ENCODE measurements around the gene RPL9.
"Not testable (repeated sequence)": the region's sequence is repeated elsewhere in the genome, so short reads cannot be mapped to it uniquely, and the experiment has no call there.

RPL9 gene

DNA sequence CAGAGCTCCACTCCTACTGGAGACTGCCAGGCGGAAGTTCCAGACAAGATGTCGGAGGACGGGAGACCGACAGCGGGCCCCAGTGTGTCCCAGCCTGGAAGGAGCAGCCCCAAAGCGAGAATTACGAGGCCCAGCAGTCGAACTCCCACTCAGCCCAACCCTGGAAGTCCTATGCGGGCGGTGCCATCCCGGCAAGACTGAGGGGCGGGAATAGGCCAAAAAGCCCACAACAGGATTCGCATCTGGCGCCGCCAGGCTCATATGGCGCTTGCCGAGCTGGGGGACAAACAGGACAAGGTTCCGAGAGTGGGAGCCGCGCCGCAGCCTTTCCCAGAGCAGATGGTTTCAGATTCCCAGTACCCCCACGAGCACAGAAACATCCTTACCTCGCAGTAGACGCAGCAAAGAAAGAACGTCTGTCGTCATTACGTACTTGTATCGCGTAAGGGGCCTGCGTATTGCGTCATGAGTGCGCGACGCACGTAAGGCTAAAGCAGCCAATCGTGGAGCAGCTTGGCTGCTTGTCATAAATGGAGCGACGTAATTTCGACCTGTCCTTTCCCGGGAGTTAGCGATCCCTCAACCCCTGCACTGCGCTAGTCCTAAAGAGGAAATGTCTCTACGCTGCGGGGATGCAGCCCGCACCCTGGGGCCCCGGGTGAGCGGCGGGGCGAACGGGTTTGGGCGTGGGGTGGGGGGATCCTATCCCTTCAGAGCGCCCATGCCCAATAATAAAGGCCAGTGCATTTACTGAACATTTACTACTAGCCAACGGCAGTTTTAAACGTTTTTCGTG lies at the start of gene RPL9, which contains the start of gene LIAS:
Gene RPL9, minus strand, starts transcription at position 418 of the 796 bp plus-strand sequence. CDS start 483 bp downstream, outside the sequence.
Gene LIAS, plus strand, starts transcription at position 552 of the 796 bp plus-strand sequence. Its CDS starts 62 bp downstream, at position 614.
- Mint-ChIP-seq H3K27me3 (ENCODE audit: low read depth) (peaks cover 2% of the 10 kb centered on the region), H3K27ac (peak within 1 kb of the TSS; percentile 99), H3K9me3 (no peaks in the 10 kb centered on the region), H3K4me1 (ENCODE audit: low read depth) (peaks cover 29% of the 10 kb centered on the region), H3K36me3 (ENCODE audit: low read depth) (peaks cover 52% of the 10 kb centered on the region), H3K4me3 (peak within 1 kb of the TSS; percentile 99)
- peak; percentile 95 for DNase-seq (ENCODE audit: low spot score)

DNA sequence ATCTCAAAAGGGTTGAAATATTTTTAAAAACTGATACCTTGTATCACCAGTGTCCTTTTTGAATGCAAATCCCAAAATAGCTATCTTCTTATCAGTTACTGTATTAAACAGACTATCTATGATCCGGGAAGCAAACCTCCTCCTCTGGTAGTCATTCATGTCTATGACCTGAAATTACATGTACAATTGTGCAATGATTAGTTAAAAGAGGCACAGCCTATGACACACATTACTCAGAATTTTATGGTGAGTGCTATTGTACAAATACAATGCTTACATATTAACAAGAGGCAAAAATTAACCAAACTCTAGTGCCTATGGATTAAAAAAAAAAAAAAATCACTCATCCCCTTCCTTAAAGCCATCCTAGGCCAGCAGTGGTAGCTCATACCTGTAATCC lies 46.9 kb upstream of the RPL9 start:
- peaks cover 26% of the 10 kb centered on the region for H3K36me3 Mint-ChIP-seq (ENCODE audit: low read depth)
- no peak for DNase-seq (ENCODE audit: low spot score)

DNA sequence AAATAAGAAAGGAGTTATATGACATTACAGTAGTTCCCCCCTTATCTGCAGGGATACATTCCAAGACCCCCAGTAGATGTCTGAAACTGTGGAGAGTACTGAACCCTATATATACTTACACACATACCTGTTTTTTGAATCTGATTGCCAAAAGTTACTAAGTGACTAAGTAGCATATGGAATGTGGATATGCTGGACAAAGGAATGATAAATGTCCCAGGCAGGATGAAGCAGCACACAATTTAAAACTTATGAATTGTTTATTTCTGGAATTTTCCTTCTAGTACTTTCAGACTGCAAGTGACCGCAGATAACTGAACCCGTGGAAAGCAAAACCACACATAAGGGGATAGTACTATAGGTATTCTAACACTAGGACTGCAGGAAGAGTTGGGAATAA lies 45.8 kb upstream of the RPL9 start:
- Mint-ChIP-seq H3K9me3 (no peaks in the 10 kb centered on the region), H3K27me3 (ENCODE audit: low read depth) (no peaks in the 10 kb centered on the region), H3K4me1 (ENCODE audit: low read depth) (no peaks in the 10 kb centered on the region), H3K4me3 (no peak overlapping the region), H3K36me3 (ENCODE audit: low read depth) (peaks cover 26% of the 10 kb centered on the region), H3K27ac (no peak overlapping the region)
- DNase-seq (ENCODE audit: low spot score): no peak

More for the DNA sequence above, 46.9 kb upstream of the RPL9 start:
- no peaks in the 10 kb centered on the region for H3K4me1 Mint-ChIP-seq (ENCODE audit: low read depth)
- H3K27ac Mint-ChIP-seq: no peak overlapping the region
- H3K27me3 Mint-ChIP-seq (ENCODE audit: low read depth): no peaks in the 10 kb centered on the region
- H3K9me3 Mint-ChIP-seq: no peaks in the 10 kb centered on the region
- no peak overlapping the region for H3K4me3 Mint-ChIP-seq

DNA sequence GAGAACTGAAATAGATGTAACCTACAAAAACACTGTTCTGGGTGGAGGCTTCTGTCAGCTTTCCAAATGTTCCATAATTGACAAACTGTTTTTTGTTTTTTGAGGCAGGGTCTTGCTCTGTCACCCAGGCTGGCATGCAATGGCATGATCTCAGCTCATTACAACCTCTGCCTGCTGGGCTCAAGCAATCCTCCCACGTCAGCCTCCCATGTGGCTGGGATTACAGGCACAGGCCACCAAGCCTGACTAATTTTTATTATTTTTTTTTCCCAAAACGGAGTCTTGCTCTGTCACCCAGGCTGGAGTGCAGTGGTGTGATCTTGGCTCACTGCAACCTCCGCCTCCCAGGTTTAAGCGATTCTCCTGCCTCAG lies 43.9 kb upstream of the RPL9 start:
- not testable (repeated sequence) for H3K4me3 Mint-ChIP-seq; DNase-seq (ENCODE audit: low spot score); H3K4me1 Mint-ChIP-seq (ENCODE audit: low read depth); H3K27ac Mint-ChIP-seq; H3K9me3 Mint-ChIP-seq; H3K27me3 Mint-ChIP-seq (ENCODE audit: low read depth)
- H3K36me3 Mint-ChIP-seq (ENCODE audit: low read depth): peaks cover 26% of the 10 kb centered on the region

DNA sequence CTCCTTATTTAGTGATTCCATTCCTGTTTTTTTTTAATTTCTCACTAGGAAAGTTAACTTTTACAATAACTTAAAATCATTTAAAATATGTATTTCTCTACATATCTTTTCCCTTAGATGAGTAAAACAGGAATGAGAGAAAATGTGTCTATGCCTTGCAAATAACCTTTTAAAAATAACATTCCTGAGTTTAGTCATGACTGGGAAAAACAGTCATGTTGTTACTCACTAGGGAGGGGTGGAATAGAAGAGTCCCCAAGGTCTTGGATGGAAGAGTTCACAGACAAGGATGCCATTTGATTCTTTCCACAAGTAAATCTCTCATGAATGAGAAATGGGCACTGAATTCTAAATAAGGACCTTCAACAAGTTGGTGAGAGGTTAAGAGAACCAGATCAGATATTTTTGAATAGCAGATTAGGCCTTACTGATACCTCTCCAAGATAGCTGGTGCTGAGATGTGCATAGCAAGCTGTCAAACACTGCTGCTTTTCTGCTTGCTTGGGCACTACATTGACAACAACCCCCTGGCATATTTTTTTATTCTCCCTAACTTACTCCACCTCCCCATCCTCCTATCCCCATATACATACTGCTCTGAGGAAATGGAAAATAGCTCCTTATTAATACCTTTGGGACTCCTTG lies 43.4 kb upstream of the RPL9 start:
- Mint-ChIP-seq H3K9me3 (no peaks in the 10 kb centered on the region), H3K4me3 (no peak overlapping the region), H3K27ac (no peak overlapping the region), H3K27me3 (ENCODE audit: low read depth) (no peaks in the 10 kb centered on the region), H3K4me1 (ENCODE audit: low read depth) (no peaks in the 10 kb centered on the region), H3K36me3 (ENCODE audit: low read depth) (peaks cover 26% of the 10 kb centered on the region)
- no peak for DNase-seq (ENCODE audit: low spot score)

DNA sequence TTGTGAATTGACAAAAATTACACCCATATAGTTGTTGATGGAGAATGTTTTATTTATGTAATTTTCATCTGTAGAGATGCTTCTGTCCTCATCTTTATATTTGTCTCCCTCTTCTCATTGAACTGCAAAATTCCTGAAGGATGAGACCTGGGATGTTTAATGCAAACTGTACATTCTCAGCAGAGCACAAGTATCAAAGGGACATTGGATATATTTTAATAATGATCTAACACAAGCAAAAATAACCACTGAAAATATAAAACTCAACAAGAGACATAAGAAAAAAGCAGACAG lies 40.0 kb upstream of the RPL9 start:
- no peaks in the 10 kb centered on the region for H3K9me3 Mint-ChIP-seq
- H3K36me3 Mint-ChIP-seq (ENCODE audit: low read depth): peaks cover 17% of the 10 kb centered on the region
- no peak for DNase-seq (ENCODE audit: low spot score)
- H3K4me1 Mint-ChIP-seq (ENCODE audit: low read depth): no peaks in the 10 kb centered on the region
- H3K27me3 Mint-ChIP-seq (ENCODE audit: low read depth): peaks cover 5% of the 10 kb centered on the region
- no peak overlapping the region for H3K27ac Mint-ChIP-seq
- no peak overlapping the region for H3K4me3 Mint-ChIP-seq

DNA sequence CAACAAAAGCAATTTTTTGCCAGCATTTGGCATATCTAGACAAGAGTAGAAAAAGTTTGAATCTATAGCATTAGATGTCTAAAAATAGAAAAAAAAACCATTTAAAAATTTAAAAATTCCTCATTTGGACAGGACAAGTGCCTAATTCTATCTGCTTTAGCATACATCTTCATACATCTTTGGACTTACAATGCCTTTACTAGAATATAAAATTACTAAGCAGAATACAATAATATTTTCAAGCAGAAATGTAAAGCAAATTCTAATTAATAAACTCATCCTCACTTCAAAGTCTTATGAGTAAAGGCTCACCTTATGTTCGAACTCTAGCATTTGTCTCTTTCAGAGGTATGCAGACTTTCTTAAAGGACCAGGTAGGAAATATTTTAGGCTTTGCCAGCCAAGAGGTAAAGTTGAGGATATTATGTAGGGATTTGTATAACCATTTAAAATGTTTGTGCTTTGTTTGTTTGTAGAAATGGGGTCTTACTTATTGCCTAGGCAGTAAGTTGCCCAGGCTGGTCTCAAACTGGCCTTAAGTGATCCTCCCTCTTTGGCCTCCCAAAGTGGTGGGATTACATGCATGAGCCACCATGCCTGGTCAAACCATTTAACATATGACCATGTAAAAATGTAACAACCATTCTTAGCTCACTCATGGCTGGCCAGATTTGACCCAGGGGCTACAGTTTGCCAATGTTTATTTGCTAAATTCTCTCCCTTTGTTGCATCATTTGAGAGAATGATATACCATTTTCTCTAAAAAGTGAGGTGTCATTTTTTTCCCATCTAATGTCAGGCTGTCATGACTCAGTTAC lies 39.4 kb upstream of the RPL9 start:
- Mint-ChIP-seq H3K27me3 (ENCODE audit: low read depth) (peaks cover 5% of the 10 kb centered on the region), H3K4me3 (no peak overlapping the region), H3K27ac (no peak overlapping the region), H3K36me3 (ENCODE audit: low read depth) (peaks cover 11% of the 10 kb centered on the region), H3K4me1 (ENCODE audit: low read depth) (no peaks in the 10 kb centered on the region), H3K9me3 (no peaks in the 10 kb centered on the region)
- no peak for DNase-seq (ENCODE audit: low spot score)

DNA sequence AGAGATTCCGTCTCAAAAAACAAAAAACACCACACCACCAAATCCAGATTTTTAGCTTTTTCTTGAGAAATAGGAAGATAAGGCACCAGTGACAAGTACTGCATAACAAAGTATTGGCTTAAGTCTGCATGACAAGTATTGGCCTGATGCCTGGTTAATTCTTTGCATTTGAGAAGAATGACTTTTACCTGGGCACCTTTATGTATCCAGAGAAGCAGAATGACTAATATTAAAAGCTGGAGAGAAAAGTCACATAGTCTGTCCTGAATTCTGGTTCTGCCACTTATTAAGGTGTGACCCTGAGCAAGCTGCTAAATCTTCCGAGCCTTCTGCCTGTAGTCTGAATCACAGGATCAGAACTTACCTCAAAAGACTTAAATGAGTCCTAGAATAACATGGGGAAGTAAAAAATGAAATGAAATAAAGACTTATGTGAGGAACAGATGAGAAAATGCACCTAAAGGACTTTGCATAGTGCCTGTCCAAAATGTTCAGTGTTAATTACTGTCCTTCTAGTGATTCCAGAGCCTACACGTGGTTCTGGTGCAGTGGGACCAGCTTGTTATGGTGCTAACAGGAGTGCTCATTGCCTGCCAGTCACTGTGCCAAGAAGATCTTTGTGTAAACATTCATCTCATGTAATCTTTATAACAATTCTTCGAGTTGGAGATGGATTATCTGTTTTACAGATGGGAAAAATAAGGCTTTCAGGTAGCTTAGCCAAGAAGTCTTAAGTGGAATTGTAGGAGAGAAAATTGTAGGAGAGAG lies 36.9 kb upstream of the RPL9 start:
- peaks cover 6% of the 10 kb centered on the region for H3K36me3 Mint-ChIP-seq (ENCODE audit: low read depth)
- no peaks in the 10 kb centered on the region for H3K9me3 Mint-ChIP-seq
- DNase-seq (ENCODE audit: low spot score): no peak
- H3K4me3 Mint-ChIP-seq: no peak overlapping the region
- no peak overlapping the region for H3K27ac Mint-ChIP-seq
- H3K27me3 Mint-ChIP-seq (ENCODE audit: low read depth): peaks cover 5% of the 10 kb centered on the region
- H3K4me1 Mint-ChIP-seq (ENCODE audit: low read depth): no peaks in the 10 kb centered on the region

DNA sequence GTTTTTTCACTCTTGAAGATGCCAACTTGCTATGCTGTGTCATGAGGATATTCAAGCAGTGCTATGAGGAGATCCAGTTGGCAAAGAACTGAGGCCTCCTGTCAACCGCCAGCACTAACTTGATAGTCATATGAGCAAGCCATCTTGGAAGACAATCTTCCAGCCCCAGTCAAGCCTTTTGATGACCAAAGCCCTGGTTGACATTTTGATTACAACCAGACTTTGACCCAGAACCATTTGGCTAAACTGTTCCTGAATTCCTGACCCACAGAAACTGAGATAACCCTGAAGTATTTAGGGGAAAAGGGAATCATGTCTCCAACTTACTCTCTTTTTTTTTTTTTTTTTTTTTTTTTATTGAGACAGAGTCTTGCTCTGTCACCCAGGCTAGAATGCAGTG lies 35.6 kb upstream of the RPL9 start:
- DNase-seq (ENCODE audit: low spot score): no peak
- Mint-ChIP-seq H3K27me3 (ENCODE audit: low read depth) (peaks cover 5% of the 10 kb centered on the region), H3K27ac (no peak overlapping the region), H3K9me3 (no peaks in the 10 kb centered on the region), H3K36me3 (ENCODE audit: low read depth) (peaks cover 3% of the 10 kb centered on the region), H3K4me1 (ENCODE audit: low read depth) (no peaks in the 10 kb centered on the region), H3K4me3 (no peak overlapping the region)

DNA sequence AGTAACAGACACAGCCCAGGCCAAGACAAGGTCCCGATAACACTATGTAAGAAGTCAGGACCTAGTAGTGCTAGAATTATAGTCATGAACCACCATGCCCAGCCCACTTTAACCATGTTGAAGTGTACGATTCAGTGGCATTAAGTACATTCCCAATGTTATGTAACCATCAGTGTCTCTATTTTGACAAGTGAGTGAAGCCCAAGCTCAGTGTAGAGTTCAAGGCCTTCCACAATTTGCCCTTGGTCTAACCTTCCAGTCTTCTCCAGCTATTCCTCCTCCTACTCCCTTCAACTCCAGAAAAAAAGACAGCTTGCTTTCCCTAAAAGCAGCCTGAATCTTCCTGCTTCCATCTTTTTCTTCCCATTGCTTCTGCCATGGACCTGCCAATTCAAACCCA lies 31.6 kb upstream of the RPL9 start:
- Mint-ChIP-seq H3K27ac (no peak overlapping the region), H3K27me3 (ENCODE audit: low read depth) (peaks cover 2% of the 10 kb centered on the region), H3K36me3 (ENCODE audit: low read depth) (no peaks in the 10 kb centered on the region), H3K4me1 (ENCODE audit: low read depth) (no peaks in the 10 kb centered on the region), H3K4me3 (no peak overlapping the region), H3K9me3 (no peaks in the 10 kb centered on the region)
- DNase-seq (ENCODE audit: low spot score): no peak

DNA sequence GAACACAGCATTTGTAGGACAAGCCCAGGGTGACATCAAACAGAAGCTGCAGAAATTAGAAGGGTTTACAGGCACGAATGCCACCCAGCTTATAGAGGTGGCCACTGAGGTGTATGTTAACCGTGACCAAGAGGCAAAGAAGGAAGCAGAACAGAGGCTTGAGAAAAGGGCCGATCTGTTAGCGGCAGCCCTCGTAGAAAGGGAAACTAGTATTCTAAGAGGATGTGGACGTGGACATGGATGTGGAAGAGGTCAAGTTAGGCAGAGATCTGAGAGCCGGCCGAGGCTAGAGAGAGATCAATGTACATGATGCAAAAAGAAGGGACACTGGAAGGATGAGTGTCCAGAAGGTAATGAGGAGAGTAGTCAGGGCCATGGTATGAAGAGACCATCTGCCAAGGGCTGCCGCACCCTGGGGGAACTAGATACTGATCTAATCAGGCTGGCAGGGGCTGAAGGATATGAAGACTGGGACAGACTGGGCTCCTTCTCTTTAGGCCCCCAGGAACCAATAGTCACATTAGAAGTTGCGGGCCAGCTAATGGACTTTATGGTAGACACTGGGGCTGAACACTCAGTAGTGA lies 27.6 kb upstream of the RPL9 start:
- H3K4me3 Mint-ChIP-seq: no peak overlapping the region
- H3K27me3 Mint-ChIP-seq (ENCODE audit: low read depth): peaks cover 2% of the 10 kb centered on the region
- no peaks in the 10 kb centered on the region for H3K4me1 Mint-ChIP-seq (ENCODE audit: low read depth)
- H3K9me3 Mint-ChIP-seq: no peaks in the 10 kb centered on the region
- no peak for DNase-seq (ENCODE audit: low spot score)
- no peaks in the 10 kb centered on the region for H3K36me3 Mint-ChIP-seq (ENCODE audit: low read depth)
- no peak overlapping the region for H3K27ac Mint-ChIP-seq

DNA sequence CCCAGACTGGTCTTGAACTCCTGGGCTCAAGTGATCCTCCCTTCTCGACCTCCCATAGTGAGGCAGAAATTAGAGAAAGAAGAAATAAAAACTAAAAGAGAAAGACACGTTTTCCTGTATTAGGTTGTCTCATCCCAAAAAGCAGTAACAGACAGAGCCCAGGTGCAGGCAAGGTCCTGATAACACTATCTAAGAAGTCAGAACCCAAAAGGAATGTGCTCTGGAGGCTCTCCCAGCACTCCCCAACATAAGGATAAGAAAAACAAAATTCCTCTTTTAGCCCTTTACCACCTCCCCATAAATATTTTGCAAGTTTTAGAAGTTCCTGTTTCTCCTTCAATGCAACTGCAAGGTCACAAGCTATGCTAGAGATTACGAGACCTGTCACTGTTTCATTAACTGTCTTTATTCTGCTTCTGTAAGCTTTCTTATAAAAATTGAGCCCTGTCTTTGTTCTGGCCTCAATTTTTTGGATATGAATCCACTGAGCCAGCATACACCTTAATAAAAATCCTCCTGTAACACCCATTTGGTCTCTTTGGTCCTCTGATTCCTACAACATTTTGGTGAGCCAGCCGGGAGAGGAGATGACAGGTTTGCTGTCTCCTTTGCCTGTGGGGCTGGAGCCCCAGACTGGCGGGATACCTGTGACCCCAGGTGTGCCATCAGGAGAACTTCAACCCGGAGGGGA lies 26.0 kb upstream of the RPL9 start:
- Mint-ChIP-seq H3K27me3 (ENCODE audit: low read depth) (peaks cover 2% of the 10 kb centered on the region), H3K4me3 (no peak overlapping the region), H3K9me3 (no peaks in the 10 kb centered on the region), H3K36me3 (ENCODE audit: low read depth) (no peaks in the 10 kb centered on the region), H3K27ac (no peak overlapping the region), H3K4me1 (ENCODE audit: low read depth) (no peaks in the 10 kb centered on the region)
- DNase-seq (ENCODE audit: low spot score): no peak
